Prostate gland (tissue), 2 donors: Measurements from ENCODE around the gene EPB41L4A.

Experiments
- CTCF ChIP-seq, 4 experiments: fragments of 200-600 bp in 2 of 4; fragments of 450-650 bp in 2 of 4; sonication (generic) in 2 of 4; IDR thresholded peaks; 1 replicate in 3 of 4; 2 replicates in 1 of 4; pipeline ENCODE4 v1.5.1; 2016 to 2019; ENCODE audit warnings: antibody characterized with exemption in 4 of 4, mild to moderate bottlenecking in 2 of 4, moderate library complexity in 2 of 4
- POLR2A ChIP-seq: fragments of 450-650 bp; IDR thresholded peaks from one replicate; pipeline ENCODE4 v1.6.1; 2016; ENCODE audit warnings: antibody characterized with exemption, mild to moderate bottlenecking
- POLR2AphosphoS5 ChIP-seq: sonication (generic); formaldehyde crosslinking; IDR thresholded peaks from one replicate; pipeline ENCODE4 v1.6.1; 2017; ENCODE audit warnings: antibody characterized with exemption

- TF ChIP-seq POLR2A (no peak), CTCF (IDR thresholded peaks at IDR 0.05) (no peak), POLR2AphosphoS5 (no peak)
Observed at GRCh38 chr5:112205846-112206245, 213.2 kb downstream of the EPB41L4A start.
